NCI-H524 (cell line): ENCODE measurements around the gene PODXL2.

Experiments used
- DNase-seq, 2 experiments: peaks; one replicate each; lab custom pipeline; 2025; lab: John Stamatoyannopoulos, UW

PODXL2 gene

DNA sequence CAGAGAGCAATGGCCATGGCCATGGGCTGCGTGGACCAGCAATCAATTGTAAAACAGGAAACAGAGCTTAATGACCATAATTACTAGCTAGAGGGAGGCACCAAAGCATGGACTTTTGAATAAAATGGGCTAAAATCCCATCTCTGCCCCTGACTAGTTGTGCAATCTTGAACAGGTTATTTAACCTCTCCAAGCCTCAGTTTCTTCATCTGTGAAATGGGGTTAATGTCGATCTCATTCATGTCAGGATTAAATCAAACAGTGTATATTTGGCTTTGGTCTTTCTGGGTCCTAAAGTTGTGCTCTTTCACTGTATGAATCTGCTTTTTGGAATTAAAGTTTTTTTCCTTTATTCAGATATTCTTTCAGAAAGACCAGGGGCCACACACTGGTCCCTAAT is 79.9 kb downstream of the PODXL2 start:
- no peak for DNase-seq

DNA sequence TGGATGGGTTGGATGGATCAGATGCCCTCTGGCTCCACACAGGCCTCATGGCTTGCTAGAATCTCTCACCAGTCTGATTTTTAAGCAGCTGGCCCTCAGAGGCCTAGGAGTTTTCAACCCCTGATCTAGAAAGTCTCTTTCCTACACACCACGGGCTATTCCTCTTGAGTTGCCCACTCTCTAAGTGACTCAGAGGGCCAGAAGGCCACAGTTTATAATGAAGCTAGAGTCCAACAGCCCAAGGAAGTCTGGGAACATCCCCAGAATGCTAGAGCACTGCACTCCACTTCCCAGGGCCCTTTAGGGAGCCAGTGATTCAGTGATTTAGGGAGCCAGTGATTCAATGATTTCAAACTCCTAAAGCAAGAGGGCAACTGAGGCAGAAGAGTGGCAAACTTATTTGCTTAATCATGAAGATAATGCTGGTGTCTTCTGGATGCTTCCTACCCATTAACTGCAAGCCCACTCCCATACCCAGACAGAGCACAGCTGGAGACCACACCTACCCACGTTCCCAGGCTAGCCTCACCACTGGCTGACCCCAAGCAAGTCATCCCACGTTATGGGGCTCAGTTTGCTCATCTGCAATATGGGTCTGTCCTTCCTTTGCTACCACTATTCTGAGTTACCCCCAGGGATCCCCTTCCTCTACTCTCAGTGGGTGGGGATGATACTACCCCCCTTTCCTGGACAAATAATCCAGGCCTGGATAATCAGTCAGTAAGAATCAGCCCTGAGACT is 80.5 kb downstream of the PODXL2 start:
- DNase-seq, result no peak

DNA sequence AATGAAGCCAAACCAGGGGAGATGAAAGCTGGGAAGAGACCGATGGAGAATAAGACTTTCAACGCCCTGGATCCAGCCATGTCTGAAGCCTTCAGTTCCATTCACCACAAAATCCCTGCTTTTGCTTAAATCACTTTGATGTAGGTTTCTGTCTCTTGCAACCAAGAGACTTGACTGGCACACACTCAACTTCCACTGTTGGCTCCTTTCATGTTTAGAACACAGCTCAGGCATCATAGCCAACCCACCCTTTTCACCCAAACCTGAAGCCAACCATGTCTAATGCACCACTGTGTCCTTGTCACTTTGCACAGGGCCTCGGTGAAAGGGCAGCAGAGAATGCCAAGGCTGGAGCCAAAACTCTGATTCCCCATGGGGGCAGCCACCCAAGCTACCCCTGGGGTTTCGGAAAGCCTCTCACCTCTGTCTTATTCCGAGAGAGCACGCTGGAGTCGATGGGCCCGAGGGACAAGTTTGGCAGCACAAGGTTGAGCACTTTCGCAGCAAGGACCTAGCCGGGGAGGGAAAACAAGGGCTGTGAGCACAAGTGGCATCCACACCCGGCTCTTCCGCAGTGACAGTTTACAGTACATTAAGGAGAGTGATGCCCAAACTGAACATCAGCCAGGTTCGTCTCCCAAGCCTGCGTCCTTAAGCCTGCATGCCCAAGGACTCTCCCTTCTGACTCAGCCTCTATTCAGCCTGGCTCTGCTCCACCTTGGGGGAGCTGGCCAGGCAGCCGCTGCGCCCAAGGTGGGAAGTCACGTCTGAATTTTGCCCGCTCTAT is 81.4 kb downstream of the PODXL2 start:
- DNase-seq, result no peak

DNA sequence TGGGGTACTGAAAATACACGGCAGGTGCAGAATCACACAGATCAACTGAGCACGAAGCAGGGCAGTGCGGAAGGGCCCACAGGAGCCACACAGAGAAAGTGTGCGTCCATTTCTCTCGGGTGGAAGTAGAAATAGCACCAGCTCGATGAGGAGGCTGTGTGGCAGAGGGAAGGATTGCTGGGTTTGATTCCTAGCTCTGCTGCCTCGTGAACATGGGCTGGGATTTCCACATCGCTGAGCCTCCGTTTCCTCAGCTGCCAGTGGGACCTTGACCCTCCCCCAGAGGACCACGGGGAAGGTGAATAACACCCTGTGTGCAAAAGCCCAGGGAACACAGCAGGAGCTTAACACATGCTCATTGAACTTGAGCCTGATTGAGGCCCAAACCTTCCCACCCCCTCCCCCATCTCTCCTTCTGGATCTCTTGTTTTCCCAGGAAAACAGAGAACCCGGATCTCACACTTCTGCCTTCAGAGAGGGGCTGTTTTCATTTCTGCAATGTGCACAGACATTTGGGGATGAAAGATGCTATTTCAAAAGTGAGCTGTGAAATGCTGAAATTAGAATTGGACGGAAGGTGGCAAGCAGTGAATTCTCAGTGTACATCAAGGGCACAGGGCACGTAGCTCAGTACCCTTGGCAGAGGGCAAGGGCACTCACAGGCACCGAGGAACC is 82.2 kb downstream of the PODXL2 start:
- no peak for DNase-seq

DNA sequence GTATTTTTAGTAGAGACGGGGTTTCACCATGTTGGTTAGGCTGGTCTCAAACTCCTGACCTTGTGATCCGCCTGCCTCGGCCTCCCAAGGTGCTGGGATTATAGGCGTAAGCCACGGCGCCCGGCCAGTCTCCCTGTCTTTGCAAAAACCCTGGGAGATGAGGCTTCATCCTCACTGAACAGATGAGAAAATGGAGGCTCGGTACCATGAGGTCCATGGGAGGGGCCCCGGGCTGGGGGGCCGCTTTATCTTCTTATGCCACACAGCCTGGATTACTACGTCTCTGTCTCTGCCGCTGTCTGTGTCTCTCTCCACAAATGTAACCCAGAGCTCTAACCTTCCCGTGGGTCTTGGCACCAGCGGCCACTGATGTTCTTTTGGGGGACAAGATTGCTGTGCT is 82.9 kb downstream of the PODXL2 start:
- no peak for DNase-seq

DNA sequence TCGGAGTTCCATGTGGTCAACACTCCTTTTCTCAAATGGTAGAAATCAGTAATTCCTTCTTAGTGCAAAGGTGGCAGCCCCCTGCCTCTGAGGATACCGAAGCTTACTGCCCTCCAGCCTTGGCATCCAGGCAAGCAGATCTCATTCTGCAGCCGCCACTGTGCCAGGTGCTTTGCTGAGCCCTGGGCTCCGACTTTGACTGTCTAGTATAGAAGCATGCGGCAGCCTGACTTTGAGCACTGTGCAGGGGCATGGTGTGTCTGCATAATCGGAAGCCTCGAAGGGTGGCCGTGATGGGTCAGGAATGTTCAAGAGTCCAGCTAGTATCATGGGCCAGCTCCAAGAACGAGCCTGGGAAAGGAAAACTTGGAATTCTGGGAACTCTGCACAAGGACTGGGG is 83.5 kb downstream of the PODXL2 start:
- no peak for DNase-seq

DNA sequence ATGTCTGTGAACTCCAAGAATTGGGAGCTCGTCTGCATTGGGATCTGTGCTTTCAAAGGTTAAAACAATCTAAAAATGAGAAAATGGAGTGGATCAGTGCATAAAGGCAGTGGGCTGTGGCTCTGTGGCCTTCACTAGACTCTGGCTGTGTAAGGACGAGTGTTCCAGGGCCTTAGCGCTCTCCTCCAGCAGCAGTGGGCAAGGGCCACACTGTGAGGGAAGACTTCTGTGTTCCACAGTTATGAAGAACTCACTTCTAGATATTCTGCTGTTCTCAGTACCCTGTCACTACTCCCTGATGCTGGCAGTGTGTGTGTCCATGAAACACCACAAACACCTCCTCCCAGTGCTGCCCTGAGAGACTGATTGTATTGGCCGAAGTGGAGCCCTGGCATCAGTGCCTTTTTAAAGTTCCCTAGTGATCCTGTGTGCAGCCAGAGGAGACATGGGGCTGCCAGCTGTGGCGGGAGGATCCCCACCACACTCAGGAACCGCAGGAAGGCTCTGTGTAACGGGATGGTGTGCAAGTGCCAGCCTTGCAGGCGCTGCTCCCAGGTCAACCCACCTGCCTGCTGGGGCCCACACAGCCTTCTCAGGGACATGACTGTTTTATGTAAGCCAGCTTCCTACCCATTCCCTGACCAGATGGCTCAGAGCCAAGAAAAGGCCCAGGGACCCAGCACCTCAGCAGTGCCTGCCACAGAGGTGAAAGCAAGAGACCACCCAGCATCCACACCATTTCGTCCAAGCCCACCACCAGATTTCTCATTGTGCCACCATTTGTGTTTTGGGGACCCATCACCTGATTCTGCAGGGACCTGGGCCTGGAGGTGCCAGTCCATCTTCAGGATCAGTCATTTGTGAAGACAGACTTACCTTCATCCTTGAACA is 84.1 kb downstream of the PODXL2 start:
- DNase-seq, result peak; percentile 46 to 57

DNA sequence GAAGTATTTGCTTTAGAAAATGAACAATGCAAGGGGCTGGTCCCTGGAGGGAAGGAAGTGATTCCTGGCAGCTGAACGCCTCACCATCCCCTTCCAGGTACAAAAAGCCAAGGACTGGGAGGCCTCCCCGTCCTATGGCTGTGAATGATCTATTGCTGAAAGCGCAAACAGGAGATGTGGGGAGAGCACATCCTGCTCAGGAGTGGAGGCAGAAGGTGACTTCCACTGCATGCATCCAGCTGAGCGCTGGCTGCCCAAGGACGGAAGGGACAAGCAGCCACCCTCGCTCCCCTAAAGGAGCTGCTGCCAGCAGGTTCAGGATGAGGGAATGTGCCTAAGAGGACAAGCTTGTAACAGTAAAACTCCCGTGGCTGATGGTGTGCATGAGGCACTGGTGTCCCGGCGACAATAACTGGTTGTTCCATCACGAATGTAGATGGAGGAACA is 85.2 kb downstream of the PODXL2 start:
- DNase-seq, result no peak

DNA sequence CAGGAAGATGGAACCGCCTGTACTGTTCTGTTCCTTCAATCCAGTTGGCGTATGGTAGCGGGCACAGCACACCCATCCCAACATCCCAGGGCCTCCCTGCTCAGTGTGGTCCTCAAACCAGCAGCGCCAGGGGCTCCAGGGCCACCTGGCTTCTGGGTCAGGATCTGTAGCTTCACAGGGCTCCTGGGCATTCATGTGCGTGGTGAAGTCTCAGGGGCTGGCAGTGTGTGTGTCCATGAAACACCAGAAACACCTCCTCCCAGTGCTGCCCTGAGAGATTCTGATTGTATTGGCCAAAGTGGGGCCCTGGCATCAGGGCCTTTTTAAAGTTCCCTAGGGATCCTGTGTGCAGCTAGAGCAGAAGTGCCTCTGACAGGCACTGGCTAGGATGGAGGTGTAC is 85.9 kb downstream of the PODXL2 start:
- DNase-seq, result no peak

DNA sequence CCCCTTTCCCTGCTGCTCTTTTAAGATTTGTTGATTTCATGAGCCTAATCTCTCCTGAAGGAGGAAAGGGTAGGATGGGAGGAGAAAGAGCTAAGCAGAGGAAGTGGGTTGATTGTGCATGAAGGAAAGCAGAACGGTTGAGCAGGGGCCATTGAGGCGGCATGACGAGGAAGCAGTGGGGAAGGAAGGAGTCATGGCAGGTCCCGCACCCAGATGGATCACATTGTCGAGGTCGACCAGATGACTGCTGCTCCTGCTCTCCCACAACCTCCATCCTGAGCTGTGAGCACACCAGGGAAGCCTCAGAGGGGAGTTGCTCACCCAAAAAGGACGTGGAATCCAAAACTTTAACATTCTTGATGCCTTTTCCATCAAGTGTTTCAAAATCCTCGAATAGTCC is 86.5 kb downstream of the PODXL2 start:
- no peak for DNase-seq

DNA sequence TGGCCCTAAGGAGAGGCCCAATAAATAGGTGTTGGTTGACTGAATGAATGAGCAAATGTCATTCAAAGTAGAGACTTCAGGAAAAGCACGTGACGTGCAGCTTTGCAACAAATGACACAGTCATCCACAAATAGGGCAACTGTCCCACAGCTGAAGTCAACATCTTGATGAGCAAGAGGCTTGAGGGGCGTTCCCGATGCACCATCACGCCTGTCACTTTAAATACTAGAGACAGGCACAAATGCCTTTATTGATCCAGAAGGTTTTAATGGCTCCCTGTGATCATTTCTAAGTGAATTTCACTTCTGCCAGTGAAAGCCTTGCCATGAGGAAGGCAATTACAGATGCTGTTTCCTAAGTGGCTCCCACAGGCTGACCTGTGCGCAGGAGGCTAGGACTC is 87.4 kb downstream of the PODXL2 start:
- DNase-seq, result no peak

DNA sequence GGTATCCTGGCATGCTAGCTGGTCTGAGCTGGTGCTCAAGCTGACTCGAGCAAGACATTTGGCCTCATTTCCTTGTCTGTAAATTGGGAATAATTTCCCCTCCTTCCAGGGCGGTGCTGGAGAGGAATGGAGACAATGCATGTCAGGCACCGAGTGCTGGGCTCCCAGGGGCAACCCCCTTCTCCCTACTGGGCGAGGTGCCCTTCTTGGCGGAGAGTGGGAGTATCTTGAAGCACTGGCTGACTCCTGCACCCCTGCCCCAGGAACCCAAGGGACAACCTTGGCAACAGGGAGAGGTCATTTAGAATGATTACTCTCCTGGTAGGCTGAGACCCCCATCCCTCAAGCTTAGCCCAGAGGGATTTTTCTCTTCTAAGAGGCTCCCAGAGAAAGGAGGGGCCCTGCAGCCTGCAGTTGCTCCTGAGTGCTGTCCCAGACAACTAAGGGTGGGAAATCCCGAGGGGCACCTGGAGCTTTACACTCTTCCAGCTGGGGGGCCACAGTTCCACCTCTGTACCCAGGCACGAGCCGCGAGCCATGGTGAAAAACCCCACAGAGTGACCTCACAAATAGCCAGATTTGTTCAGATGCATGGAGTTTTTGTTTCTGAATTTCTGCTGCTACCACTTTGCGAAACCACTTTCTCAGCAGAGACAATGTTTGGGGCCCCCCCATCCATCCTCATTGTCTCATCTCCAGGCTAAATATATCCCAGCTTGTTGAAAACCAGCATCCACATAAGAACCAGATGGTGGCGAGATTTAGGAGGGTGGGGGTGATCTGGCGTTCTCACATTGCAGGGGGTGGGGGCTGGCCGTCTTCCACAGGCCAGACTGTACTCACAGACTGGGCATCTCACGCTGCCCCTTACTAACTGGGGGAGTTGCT is 88.6 kb downstream of the PODXL2 start:
- peak; percentile 98 to 99 for DNase-seq

DNA sequence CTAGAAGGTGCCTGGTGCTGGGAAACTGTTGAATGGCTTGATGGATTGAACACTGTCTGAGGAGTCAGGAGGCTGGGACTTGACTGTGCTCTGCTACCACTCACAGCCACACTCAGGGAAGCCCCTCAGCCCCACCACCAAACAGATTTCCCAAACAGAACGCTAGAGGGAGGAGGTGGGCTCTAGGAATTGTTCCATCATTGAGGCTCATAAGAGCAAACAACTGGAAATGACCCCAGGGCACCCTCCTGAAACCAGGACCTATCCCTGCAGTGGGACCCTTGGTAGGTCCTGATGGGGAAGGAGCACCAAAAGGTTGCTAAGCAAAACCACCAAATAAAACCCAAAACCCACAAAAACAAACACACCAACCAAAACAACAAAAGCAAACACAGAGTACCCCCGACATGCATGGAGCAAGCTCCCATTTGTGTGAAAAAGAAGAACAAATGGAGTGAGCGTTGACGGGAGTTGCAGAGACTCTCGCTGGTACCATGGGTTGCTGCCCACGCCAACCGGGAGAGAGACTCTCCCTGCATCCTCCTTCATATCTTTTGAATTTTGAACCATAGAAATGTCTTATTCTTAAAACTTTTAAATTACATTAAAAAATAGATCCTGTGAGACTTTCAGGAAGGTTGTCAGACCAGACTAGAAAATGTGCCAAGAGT is 89.4 kb downstream of the PODXL2 start:
- no peak for DNase-seq

DNA sequence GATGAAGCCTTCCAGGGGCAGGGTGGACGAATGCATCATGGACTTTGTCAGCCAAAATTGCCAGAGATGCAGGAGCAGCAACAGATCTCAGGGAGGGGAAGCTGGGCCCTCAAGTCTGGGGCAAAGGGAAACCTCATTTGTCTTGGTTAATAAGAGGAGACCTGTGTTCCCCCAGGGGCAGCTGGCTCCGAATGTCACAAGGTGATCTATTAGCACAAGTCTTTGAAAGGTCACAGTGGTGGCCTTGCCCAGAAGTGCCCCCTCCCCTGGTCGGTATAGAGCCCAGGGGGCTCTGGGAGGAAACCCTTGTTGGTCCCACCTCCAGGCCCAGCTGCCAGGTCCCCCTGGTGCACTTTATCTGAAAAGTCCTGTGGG is 89.9 kb downstream of the PODXL2 start:
- no peak for DNase-seq

DNA sequence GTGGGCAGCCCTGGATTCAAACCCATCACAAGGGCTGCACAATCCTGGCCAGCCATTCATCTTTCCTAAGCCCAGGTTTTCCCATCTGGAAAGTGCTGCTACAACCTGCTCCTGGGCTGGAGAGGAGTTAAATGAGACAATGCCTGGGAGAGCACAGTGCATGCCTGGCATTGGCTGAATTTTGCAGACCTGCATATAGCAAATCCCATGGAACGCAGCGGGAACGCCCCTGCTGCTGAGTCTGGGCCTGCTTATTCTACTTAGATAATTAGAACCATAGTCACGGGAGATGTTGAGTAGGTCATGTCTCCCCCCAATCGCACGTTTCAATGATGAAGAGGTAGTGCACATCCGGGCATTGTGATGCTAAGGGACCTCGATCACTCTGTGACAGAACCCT is 90.4 kb downstream of the PODXL2 start:
- DNase-seq, result no peak

DNA sequence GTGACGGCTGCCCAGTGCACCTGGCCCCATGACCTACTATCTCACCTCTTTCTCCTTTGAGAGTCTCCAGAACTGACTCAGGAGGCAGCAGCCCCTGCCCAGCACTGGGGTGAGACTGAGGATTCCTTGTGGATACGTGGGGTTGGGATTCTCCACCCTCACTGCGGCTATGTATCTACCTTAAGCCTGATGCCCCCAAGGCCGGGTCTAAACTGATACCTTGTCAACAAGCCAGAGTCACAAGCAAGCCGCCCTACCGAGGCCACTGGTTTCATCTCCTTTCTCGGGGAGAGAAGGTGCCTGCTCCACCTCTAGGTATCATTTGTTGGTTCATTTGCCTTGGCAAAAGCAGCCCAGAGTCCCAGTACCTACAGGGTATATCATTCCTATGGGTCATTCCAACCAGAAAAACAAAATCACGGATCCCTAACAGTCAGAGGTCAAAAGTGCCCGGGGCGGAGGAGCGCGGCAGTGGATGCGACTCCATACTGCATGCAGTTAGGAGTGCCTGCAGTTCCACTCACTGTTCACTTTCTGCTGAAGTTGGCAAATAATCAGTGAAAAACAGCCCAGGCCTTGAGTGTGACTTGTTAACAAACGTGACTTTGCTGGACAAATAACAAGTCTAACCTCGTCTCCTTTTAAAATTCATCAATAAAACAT is 91.3 kb downstream of the PODXL2 start:
- no peak for DNase-seq

DNA sequence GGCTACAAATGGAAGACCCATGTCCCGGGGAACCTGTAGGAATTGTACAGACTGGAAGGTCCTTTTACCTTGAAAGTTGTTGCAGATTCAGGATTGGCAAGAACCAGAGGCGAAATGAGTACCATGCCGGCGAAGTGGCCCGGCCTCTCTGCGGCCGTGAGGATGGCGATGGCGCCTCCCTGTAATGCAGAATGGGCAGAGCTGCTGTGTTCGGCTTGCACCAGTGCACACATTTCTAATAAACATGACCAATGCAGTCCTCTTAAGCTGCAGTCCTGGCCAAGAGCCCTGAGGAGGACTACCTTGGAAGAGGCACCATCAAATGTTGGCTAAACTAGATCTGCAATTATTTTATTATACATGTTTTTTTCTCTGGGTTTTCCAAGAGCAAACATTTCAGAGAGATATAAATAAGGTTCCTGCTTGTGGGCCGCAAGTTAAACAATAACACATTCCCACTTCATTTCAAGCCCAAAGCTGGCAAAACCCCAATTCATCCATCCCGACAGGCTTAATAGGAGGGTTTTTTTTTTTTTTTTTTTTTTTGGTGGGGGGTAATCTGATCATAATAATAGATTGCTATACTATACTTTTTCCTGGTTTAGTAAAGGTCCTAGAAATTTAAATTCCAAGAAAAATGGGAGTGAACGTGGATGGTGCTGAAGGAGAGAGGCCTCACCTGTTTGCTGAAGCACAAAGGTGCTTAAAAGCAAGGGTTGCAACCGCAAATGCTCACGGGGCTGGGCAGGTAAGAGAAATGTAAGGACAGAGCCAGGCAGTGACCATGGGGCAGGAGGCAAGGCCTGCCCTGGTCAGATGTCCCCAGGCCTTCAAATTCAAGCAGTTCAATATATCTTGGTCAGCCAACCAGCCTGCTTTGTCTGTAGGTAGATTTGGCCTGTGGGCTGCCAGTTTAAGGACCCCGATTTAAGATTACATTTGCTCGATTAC is 92.3 kb downstream of the PODXL2 start:
- no peak for DNase-seq

DNA sequence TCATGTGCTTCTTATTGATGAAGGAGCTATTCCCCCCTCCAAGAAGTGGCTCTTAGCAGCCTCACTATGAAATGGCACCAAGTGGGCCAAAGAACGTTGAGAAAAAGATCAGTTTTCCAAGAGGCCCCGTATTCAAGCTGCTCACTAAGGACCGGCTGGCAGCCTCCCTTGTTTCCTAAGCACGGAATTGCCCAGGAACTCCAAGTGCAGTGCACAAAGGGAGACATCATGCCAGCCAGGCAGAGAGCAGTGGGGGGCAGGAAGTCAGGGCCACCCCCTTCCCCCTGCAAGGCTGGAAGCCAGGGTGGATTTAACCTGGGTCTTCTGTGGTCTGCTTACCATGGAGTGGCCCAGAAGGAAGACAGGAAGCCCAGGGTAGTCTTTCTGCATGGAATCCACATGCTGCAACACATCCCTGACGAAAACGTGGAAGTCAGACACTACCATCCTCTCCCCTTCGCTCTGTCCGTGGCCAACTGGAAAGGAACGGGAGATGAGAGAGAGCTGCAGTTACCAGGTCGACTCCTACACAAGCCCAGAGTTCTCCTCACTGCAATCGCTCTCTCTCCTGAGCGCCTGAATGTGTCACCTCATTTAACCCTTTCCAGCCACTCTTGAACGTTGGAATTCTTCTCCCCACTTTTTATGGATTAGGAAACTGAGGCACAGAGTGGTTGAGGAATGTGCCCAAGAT is 93.3 kb downstream of the PODXL2 start:
- peak in 1 of 2 experiments; percentile 66 for DNase-seq
